GM21717 (cell line): ENCODE results near the gene KRT32.

ENCODE experiments used
- ATAC-seq: cut with Tn5 transposase; IDR thresholded peaks from one replicate; pipeline ENCODE4 v1.9.1; 2021; ENCODE audit warnings: mild to moderate bottlenecking, moderate library complexity; ENCODE audit not compliant: unreplicated experiment

KRT32 gene

GRCh38 chr17:41467561-41467960, 375 bp upstream of the KRT32 start:
- ATAC-seq: no peak

GRCh38 chr17:41464682-41465081, 2.5 kb downstream of the KRT32 start:
- no peak for ATAC-seq

GRCh38 chr17:41464173-41464572, 3.0 kb downstream of the KRT32 start:
- no peak for ATAC-seq

- no peak for ATAC-seq
Measured at GRCh38 chr17:41463746-41464145, 3.4 kb downstream of the KRT32 start.

GRCh38 chr17:41462705-41463104, 4.5 kb downstream of the KRT32 start:
- no peak for ATAC-seq

GRCh38 chr17:41457676-41458075, 9.5 kb downstream of the KRT32 start:
- ATAC-seq: no peak

GRCh38 chr17:41456204-41456603, 11.0 kb downstream of the KRT32 start:
- no peak for ATAC-seq

- no peak for ATAC-seq
Measured at GRCh38 chr17:41455236-41455635, 11.9 kb downstream of the KRT32 start.

GRCh38 chr17:41453066-41453465, 14.1 kb downstream of the KRT32 start:
- ATAC-seq: no peak

- no peak for ATAC-seq
Measured at GRCh38 chr17:41452281-41452680, 14.9 kb downstream of the KRT32 start.

GRCh38 chr17:41451154-41451728, 15.9 kb downstream of the KRT32 start:
- no peak for ATAC-seq

GRCh38 chr17:41449008-41449407, 18.2 kb downstream of the KRT32 start:
- ATAC-seq: no peak

- no peak for ATAC-seq
Measured at GRCh38 chr17:41448506-41448905, 18.7 kb downstream of the KRT32 start.

- ATAC-seq: no peak
Measured at GRCh38 chr17:41446806-41447205, 20.4 kb downstream of the KRT32 start.

- ATAC-seq: no peak
Measured at GRCh38 chr17:41444640-41445039, 22.5 kb downstream of the KRT32 start.

GRCh38 chr17:41444186-41444585, 23.0 kb downstream of the KRT32 start:
- no peak for ATAC-seq

GRCh38 chr17:41442739-41443138, 24.4 kb downstream of the KRT32 start:
- ATAC-seq: no peak

- no peak for ATAC-seq
Measured at GRCh38 chr17:41440531-41441033, 26.6 kb downstream of the KRT32 start, which contains the start of gene KRT38. Gene KRT38, minus strand, starts transcription at chr17:41440983. Its CDS starts 62 bp downstream, at chr17:41440921.

- no peak for ATAC-seq
Measured at GRCh38 chr17:41439375-41439774, 27.8 kb downstream of the KRT32 start.

GRCh38 chr17:41437769-41438168, 29.4 kb downstream of the KRT32 start:
- ATAC-seq: no peak

GRCh38 chr17:41437254-41437653, 29.9 kb downstream of the KRT32 start:
- ATAC-seq: no peak

GRCh38 chr17:41434415-41434814, 32.8 kb downstream of the KRT32 start:
- no peak for ATAC-seq

GRCh38 chr17:41434005-41434404, 33.2 kb downstream of the KRT32 start:
- ATAC-seq: no peak
